Measurements from ENCODE around the gene PEPD.

GRCh38 chr19:33509774-33510173 is 11.8 kb downstream of the PEPD start:
- no peak for TF ChIP-seq CEBPB (IDR thresholded peaks at IDR 0.05; ENCODE audit: borderline replicate concordance in 1 of 2, low read depth in 2 of 2, low read length in 2 of 2)
- no peak for TF ChIP-seq BHLHE40 (IDR thresholded peaks at IDR 0.05; ENCODE audit: borderline replicate concordance in 1 of 2, low read depth in 2 of 2, low read length in 1 of 2)
- no peak for TF ChIP-seq MEF2A (IDR thresholded peaks at IDR 0.05; ENCODE audit: insufficient read depth, low read depth, low read length)
- TF ChIP-seq ZNF622 (IDR thresholded peaks at IDR 0.05) = no peak
- no peak for TF ChIP-seq SMAD1 (IDR thresholded peaks at IDR 0.05; ENCODE audit: low read depth, partially characterized antibody)
- TF ChIP-seq CTCF (IDR thresholded peaks at IDR 0.05 in 2 of 3, conservative IDR thresholded peaks at IDR 0.05 in 1 of 3; ENCODE audit: control insufficient read depth in 2 of 3, extremely low read depth in 1 of 3, insufficient read depth in 1 of 3, low read depth in 3 of 3, low read length in 3 of 3) = no peak
- TF ChIP-seq PML (IDR thresholded peaks at IDR 0.05; ENCODE audit: low read length) = no peak
- no peak for TF ChIP-seq GABPA (IDR thresholded peaks at IDR 0.05; ENCODE audit: low read depth)
- TF ChIP-seq CREB1 (IDR thresholded peaks at IDR 0.05; ENCODE audit: low read depth) = no peak
- TF ChIP-seq, protein P1, sequence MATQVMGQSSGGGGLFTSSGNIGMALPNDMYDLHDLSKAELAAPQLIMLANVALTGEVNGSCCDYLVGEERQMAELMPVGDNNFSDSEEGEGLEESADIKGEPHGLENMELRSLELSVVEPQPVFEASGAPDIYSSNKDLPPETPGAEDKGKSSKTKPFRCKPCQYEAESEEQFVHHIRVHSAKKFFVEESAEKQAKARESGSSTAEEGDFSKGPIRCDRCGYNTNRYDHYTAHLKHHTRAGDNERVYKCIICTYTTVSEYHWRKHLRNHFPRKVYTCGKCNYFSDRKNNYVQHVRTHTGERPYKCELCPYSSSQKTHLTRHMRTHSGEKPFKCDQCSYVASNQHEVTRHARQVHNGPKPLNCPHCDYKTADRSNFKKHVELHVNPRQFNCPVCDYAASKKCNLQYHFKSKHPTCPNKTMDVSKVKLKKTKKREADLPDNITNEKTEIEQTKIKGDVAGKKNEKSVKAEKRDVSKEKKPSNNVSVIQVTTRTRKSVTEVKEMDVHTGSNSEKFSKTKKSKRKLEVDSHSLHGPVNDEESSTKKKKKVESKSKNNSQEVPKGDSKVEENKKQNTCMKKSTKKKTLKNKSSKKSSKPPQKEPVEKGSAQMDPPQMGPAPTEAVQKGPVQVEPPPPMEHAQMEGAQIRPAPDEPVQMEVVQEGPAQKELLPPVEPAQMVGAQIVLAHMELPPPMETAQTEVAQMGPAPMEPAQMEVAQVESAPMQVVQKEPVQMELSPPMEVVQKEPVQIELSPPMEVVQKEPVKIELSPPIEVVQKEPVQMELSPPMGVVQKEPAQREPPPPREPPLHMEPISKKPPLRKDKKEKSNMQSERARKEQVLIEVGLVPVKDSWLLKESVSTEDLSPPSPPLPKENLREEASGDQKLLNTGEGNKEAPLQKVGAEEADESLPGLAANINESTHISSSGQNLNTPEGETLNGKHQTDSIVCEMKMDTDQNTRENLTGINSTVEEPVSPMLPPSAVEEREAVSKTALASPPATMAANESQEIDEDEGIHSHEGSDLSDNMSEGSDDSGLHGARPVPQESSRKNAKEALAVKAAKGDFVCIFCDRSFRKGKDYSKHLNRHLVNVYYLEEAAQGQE (IDR thresholded peaks at IDR 0.05; ENCODE audit: low read depth, low read length) = no peak
- no peak for TF ChIP-seq NR2C2 (IDR thresholded peaks at IDR 0.05; ENCODE audit: borderline replicate concordance, control insufficient read depth, insufficient read length, low read depth)
- TF ChIP-seq SUZ12 (IDR thresholded peaks at IDR 0.05; ENCODE audit: unreplicated experiment) = no peak
- no peak for TF ChIP-seq POLR2A (IDR thresholded peaks at IDR 0.05; ENCODE audit: low read depth, low read length)
